Neural progenitor cell (in vitro differentiated cells): ENCODE data around the gene CDH23. TPM values are rescaled to one million over a fixed set of nuclear protein-coding genes. Genes with fewer than 3 reads are reported as not detected.

ENCODE experiments used
- DNase-seq: peaks from one replicate; pipeline ENCODE4 v3.0.0-alpha.2; 2016; ENCODE audit warnings: low spot score
- H2AFZ ChIP-seq: fragments of 200-600 bp; sonication (generic); replicated peaks from 2 replicates; pipeline ENCODE4 v1.6.1; 2016; ENCODE audit warnings: antibody characterized with exemption
- H3F3A ChIP-seq: fragments of 200-600 bp; sonication (generic); 2 replicates; pipeline ENCODE4 v1.6.1; 2016; ENCODE audit warnings: antibody characterized with exemption, low read depth
- H3K27ac ChIP-seq: fragments of 200-600 bp; sonication (generic); 2 replicates; pipeline ENCODE4 v1.5.1; 2016; ENCODE audit warnings: mild to moderate bottlenecking
- H3K27me3 ChIP-seq: fragments of 200-600 bp; sonication (generic); 2 replicates; pipeline ENCODE4 v1.6.1; 2016; ENCODE audit warnings: mild to moderate bottlenecking, moderate library complexity
- H3K36me3 ChIP-seq: fragments of 200-600 bp; sonication (generic); 2 replicates; pipeline ENCODE4 v1.5.1; 2016
- H3K4me1 ChIP-seq: fragments of 200-600 bp; sonication (generic); 2 replicates; pipeline ENCODE4 v1.6.1; 2016; ENCODE audit warnings: mixed run types
- H3K4me2 ChIP-seq: fragments of 200-600 bp; sonication (generic); 2 replicates; pipeline ENCODE4 v1.6.1; 2016
- H3K4me3 ChIP-seq: fragments of 200-600 bp; sonication (generic); 2 replicates; pipeline ENCODE4 v1.5.1; 2016
- H3K79me2 ChIP-seq: fragments of 200-600 bp; sonication (generic); 2 replicates; pipeline ENCODE4 v1.6.1; 2016; ENCODE audit warnings: low read depth
- H3K9ac ChIP-seq: fragments of 200-600 bp; sonication (generic); 2 replicates; pipeline ENCODE4 v1.6.1; 2016
- H3K9me3 ChIP-seq: fragments of 200-600 bp; sonication (generic); 2 replicates; pipeline ENCODE4 v1.5.1; 2016; ENCODE audit warnings: low read depth
- H4K20me1 ChIP-seq: fragments of 200-600 bp; sonication (generic); 2 replicates; pipeline ENCODE4 v1.6.1; 2016; ENCODE audit warnings: low read depth
- H3K27ac Mint-ChIP-seq: 3 replicates; pipeline ENCODE4 v1.8.0; 2021; ENCODE audit warnings: mixed read lengths
- H3K27me3 Mint-ChIP-seq: 2 replicates; pipeline ENCODE4 v1.8.0; 2022; ENCODE audit warnings: low read depth, mild to moderate bottlenecking, inconsistent platforms, moderate library complexity, mixed read lengths; ENCODE audit not compliant: insufficient read depth
- H3K36me3 Mint-ChIP-seq: 3 replicates; pipeline ENCODE4 v1.8.0; 2021; ENCODE audit warnings: mixed read lengths
- H3K4me1 Mint-ChIP-seq: 3 replicates; pipeline ENCODE4 v1.8.0; 2021; ENCODE audit warnings: mixed read lengths
- H3K4me3 Mint-ChIP-seq: 3 replicates; pipeline ENCODE4 v1.8.0; 2021; ENCODE audit warnings: mild to moderate bottlenecking, moderate library complexity, mixed read lengths
- H3K9me3 Mint-ChIP-seq: 3 replicates; pipeline ENCODE4 v1.8.0; 2020; ENCODE audit warnings: mixed read lengths
- EZH2 ChIP-seq: fragments of 200-600 bp; sonication (generic); IDR thresholded peaks from 2 replicates; pipeline ENCODE4 v1.6.1; 2017; ENCODE audit warnings: antibody characterized with exemption, mild to moderate bottlenecking, moderate library complexity
- EZH2phosphoT487 ChIP-seq: fragments of 200-600 bp; sonication (generic); IDR thresholded peaks from 2 replicates; pipeline ENCODE4 v1.6.1; 2017; ENCODE audit warnings: antibody characterized with exemption
- total RNA-seq: library from RNA; depleted of rRNA; stranded (reverse); fragments of >200 nt; gene quantifications from 2 replicates; pipeline ENCODE4 v1.2.3, GENCODE V29; 2015; ENCODE audit warnings: low replicate concordance
- TF ChIP-seq, protein P1 (sequence below): fragments of 200-600 bp; sonication (generic); IDR thresholded peaks from 2 replicates; pipeline ENCODE4 v1.5.1; 2017; ENCODE audit warnings: antibody characterized with exemption, mild to moderate bottlenecking

Gene CDH23
- total RNA-seq, 1 donor from 2014 or later: 5.9 TPM

DNA sequence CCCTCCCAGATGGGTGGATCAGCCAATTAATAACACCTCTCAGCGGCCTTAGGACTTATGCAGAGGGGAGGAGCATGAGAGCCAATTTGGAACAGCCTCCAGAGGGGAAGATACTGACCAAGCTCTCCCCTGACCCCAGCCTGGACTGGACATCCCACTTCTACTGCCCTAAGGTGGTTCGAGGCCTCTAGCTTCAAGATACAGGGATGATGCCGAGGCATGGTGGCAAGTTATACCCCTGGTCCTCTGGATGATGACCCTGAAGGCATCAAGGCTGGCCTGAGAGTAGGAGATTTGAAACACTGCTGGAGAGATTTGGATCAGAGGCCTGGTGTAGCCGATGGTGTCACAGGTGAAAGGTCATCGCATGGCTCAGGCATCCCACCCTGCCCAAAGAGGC is 3.2 kb downstream of the CDH23 start:
- H3K4me2 ChIP-seq: no peak overlapping the region
- H3K9me3 ChIP-seq: no peaks in the 10 kb centered on the region
- no peak overlapping the region for H3K9ac ChIP-seq
- TF ChIP-seq, protein P1, sequence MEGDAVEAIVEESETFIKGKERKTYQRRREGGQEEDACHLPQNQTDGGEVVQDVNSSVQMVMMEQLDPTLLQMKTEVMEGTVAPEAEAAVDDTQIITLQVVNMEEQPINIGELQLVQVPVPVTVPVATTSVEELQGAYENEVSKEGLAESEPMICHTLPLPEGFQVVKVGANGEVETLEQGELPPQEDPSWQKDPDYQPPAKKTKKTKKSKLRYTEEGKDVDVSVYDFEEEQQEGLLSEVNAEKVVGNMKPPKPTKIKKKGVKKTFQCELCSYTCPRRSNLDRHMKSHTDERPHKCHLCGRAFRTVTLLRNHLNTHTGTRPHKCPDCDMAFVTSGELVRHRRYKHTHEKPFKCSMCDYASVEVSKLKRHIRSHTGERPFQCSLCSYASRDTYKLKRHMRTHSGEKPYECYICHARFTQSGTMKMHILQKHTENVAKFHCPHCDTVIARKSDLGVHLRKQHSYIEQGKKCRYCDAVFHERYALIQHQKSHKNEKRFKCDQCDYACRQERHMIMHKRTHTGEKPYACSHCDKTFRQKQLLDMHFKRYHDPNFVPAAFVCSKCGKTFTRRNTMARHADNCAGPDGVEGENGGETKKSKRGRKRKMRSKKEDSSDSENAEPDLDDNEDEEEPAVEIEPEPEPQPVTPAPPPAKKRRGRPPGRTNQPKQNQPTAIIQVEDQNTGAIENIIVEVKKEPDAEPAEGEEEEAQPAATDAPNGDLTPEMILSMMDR: no peak
- TF ChIP-seq EZH2 (no peak), EZH2phosphoT487 (no peak)
- peaks cover 11% of the 10 kb centered on the region for H3K4me1 ChIP-seq
- H4K20me1 ChIP-seq: peaks cover 20% of the 10 kb centered on the region
- Mint-ChIP-seq H3K4me3 (no peak overlapping the region), H3K36me3 (peaks cover 2% of the 10 kb centered on the region), H3K9me3 (no peaks in the 10 kb centered on the region), H3K27ac (no peak overlapping the region), H3K27me3 (peaks cover 41% of the 10 kb centered on the region), H3K4me1 (peaks cover 14% of the 10 kb centered on the region)
- H3F3A ChIP-seq: peaks cover 13% of the 10 kb centered on the region
- H3K79me2 ChIP-seq: no peaks in the 10 kb centered on the region
- H3K27me3 ChIP-seq: peaks cover 60% of the 10 kb centered on the region
- H3K4me3 ChIP-seq: no peak overlapping the region
- H3K36me3 ChIP-seq: no peaks in the 10 kb centered on the region
- no peak for DNase-seq
- H2AFZ ChIP-seq: no peak overlapping the region
- no peak overlapping the region for H3K27ac ChIP-seq

DNA sequence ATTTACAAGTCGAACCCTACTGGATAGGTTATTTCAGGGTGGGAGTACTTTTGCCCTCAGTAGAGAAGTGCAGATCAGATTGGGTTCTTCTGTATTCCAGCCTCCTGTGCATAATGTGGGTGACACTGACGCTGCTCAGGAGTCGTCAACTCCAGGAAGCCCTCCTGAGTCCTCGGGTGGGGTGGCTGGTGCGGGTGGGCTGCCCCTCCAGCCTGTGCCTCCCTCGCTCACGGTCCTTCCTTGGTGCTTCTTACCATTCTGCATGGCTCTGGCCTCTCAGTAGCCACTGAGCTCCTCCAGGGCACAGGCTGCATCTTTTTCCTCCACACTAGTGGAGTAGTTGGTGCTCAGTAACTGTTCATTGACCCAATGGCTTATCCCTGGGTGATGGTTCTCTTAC is 4.3 kb downstream of the CDH23 start:
- no peaks in the 10 kb centered on the region for H3K79me2 ChIP-seq
- Mint-ChIP-seq H3K36me3 (peaks cover 2% of the 10 kb centered on the region), H3K4me1 (peaks cover 8% of the 10 kb centered on the region), H3K27me3 (peaks cover 30% of the 10 kb centered on the region), H3K4me3 (no peak overlapping the region), H3K9me3 (no peaks in the 10 kb centered on the region), H3K27ac (no peak overlapping the region)
- H4K20me1 ChIP-seq: peaks cover 20% of the 10 kb centered on the region
- H3K27ac ChIP-seq: no peak overlapping the region
- no peak for DNase-seq
- no peak overlapping the region for H3K4me3 ChIP-seq
- H2AFZ ChIP-seq: no peak overlapping the region
- H3K4me1 ChIP-seq: peaks cover 14% of the 10 kb centered on the region
- H3K27me3 ChIP-seq: peaks cover 49% of the 10 kb centered on the region
- H3K36me3 ChIP-seq: no peaks in the 10 kb centered on the region
- no peak overlapping the region for H3K4me2 ChIP-seq
- TF ChIP-seq EZH2 (no peak), EZH2phosphoT487 (no peak)
- TF ChIP-seq, protein P1: no peak
- peaks cover 7% of the 10 kb centered on the region for H3F3A ChIP-seq
- no peak overlapping the region for H3K9ac ChIP-seq
- no peaks in the 10 kb centered on the region for H3K9me3 ChIP-seq

DNA sequence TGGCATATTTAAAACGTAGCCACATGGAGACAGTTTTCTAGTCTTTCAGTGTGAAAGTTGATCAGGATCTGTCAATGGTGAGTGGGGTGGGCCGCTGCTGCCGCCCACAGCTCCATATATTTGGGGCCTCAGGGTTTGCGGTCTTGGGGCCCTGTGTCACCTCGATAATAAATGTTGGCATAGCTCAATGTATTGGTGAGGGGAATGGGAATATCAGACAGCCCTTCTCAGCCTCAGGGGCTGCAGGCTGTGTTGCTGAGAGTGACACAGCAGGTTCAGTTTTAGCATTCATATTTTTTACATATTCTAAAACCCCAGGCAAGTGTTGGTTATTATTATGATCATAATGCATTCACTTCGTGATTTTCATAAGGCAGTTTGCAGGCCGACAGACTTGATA is 5.3 kb downstream of the CDH23 start:
- H3K36me3 ChIP-seq: no peaks in the 10 kb centered on the region
- H4K20me1 ChIP-seq: peaks cover 20% of the 10 kb centered on the region
- peaks cover 45% of the 10 kb centered on the region for H3K27me3 ChIP-seq
- H3K4me2 ChIP-seq: no peak overlapping the region
- no peak overlapping the region for H2AFZ ChIP-seq
- no peak overlapping the region for H3K4me3 Mint-ChIP-seq
- no peak overlapping the region for H3K4me3 ChIP-seq
- no peak for DNase-seq
- no peak overlapping the region for H3K27ac ChIP-seq
- no peak overlapping the region for H3K9ac ChIP-seq
- H3K27ac Mint-ChIP-seq: no peak overlapping the region
- H3K4me1 Mint-ChIP-seq: peaks cover 8% of the 10 kb centered on the region
- no peaks in the 10 kb centered on the region for H3K9me3 Mint-ChIP-seq
- TF ChIP-seq EZH2 (no peak), EZH2phosphoT487 (no peak)
- TF ChIP-seq, protein P1: no peak
- no peaks in the 10 kb centered on the region for H3K9me3 ChIP-seq
- H3K36me3 Mint-ChIP-seq: peaks cover 2% of the 10 kb centered on the region
- peaks cover 14% of the 10 kb centered on the region for H3K4me1 ChIP-seq
- H3K27me3 Mint-ChIP-seq: peaks cover 29% of the 10 kb centered on the region
- H3F3A ChIP-seq: peaks cover 6% of the 10 kb centered on the region
- H3K79me2 ChIP-seq: no peaks in the 10 kb centered on the region
